Liver (tissue), 3 donors: ENCODE data around the gene FTO.

Experiments used
- GABPA ChIP-seq, 2 donors: IDR thresholded peaks in 1 of 2; conservative IDR thresholded peaks in 1 of 2; 2 replicates each; pipeline ENCODE4 v1.6.1; 2016; ENCODE audit warnings: antibody characterized with exemption in 2 of 2, mild to moderate bottlenecking in 1 of 2, moderate library complexity in 1 of 2
- JUND ChIP-seq, 2 donors: IDR thresholded peaks; 2 replicates each; pipeline ENCODE4 v1.6.1; 2016; ENCODE audit warnings: antibody characterized with exemption in 2 of 2
- RAD21 ChIP-seq, 2 donors: IDR thresholded peaks; 2 replicates each; pipeline ENCODE4 v1.6.1; 2016; ENCODE audit warnings: antibody characterized with exemption in 2 of 2, mild to moderate bottlenecking in 2 of 2
- TAF1 ChIP-seq: conservative IDR thresholded peaks from 2 replicates; pipeline ENCODE4 v1.6.1; 2016; ENCODE audit warnings: antibody characterized with exemption, mild to moderate bottlenecking
- YY1 ChIP-seq: IDR thresholded peaks from 2 replicates; pipeline ENCODE4 v1.6.1; 2016; ENCODE audit warnings: antibody characterized with exemption, mild to moderate bottlenecking
- TF ChIP-seq, protein P1 (sequence below): fragments of 150-350 bp; IDR thresholded peaks from 2 replicates; pipeline ENCODE4 v1.5.1; 2017; ENCODE audit warnings: improper control_type of control experiment, low read depth, low read length; ENCODE audit not compliant: missing input control
- TF ChIP-seq, protein P2 (sequence below): IDR thresholded peaks from 2 replicates; pipeline ENCODE4 v1.6.1; 2016; ENCODE audit warnings: antibody characterized with exemption
- donor health status: healthy.
- donor health status: healthy.

DNA sequence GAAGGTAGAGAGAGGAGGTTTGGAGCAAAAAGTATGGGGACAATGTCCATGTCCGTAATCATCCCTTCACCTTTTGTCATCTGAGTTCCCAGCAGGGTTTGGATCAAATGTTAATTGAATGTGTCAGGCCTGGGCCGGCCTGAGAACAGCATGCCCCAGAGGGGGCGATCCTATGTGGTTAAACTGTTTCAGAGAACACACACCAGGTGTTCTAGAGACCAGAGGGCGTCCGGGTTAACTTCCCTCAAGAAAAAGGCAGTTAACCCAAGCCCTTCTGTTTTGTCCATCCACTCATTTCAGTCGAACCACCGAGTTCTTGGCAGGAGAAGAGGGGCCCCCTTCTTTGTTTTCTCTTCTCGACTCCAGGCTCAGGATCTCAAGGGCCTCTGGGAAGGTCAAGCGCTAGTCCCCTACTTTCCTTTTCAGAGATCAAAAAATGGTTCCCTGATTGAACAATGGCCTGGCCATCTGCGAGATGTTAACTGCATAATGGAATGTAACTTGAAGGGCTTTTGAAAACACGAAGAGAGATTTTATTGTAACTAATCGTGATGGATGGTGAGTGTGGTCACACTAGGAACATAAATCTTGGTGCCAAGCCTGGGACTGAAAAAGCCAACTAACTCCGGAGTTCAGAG is 440.1 kb downstream of the FTO start:
- TF ChIP-seq, protein P1, sequence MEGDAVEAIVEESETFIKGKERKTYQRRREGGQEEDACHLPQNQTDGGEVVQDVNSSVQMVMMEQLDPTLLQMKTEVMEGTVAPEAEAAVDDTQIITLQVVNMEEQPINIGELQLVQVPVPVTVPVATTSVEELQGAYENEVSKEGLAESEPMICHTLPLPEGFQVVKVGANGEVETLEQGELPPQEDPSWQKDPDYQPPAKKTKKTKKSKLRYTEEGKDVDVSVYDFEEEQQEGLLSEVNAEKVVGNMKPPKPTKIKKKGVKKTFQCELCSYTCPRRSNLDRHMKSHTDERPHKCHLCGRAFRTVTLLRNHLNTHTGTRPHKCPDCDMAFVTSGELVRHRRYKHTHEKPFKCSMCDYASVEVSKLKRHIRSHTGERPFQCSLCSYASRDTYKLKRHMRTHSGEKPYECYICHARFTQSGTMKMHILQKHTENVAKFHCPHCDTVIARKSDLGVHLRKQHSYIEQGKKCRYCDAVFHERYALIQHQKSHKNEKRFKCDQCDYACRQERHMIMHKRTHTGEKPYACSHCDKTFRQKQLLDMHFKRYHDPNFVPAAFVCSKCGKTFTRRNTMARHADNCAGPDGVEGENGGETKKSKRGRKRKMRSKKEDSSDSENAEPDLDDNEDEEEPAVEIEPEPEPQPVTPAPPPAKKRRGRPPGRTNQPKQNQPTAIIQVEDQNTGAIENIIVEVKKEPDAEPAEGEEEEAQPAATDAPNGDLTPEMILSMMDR = no peak
- no peak for TF ChIP-seq RAD21 (IDR thresholded peaks at IDR 0.05)
- TF ChIP-seq JUND (IDR thresholded peaks at IDR 0.05) = no peak
- no peak for TF ChIP-seq GABPA (IDR thresholded peaks at IDR 0.05 in 1 of 2, conservative IDR thresholded peaks at IDR 0.05 in 1 of 2)
- no peak for TF ChIP-seq YY1
- no peak for TF ChIP-seq TAF1
- TF ChIP-seq, protein P2, sequence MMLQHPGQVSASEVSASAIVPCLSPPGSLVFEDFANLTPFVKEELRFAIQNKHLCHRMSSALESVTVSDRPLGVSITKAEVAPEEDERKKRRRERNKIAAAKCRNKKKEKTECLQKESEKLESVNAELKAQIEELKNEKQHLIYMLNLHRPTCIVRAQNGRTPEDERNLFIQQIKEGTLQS = no peak
